Natural killer cell (primary cell): ENCODE data around the gene TCL1A. TPM values are rescaled to one million over a fixed set of nuclear protein-coding genes. Genes with fewer than 3 reads are reported as not detected.

Experiments used
- ATAC-seq, 3 donors: fragments of 150-1000 bp in 2 of 3; fragments of 200-7000 bp in 1 of 3; cut with Tn5 transposase; 1 replicate in 1 of 3; 2 replicates in 2 of 3; pipeline ENCODE4 v1.10.0; 2021; ENCODE audit warnings: mild to moderate bottlenecking in 2 of 3, moderate library complexity in 2 of 3
- DNase-seq, 2 donors: peaks; one replicate each; pipeline versions ENCODE4 v3.0.0 to v3.0.0-alpha.2; 2013 to 2021; ENCODE audit warnings: mixed read lengths in 1 of 2
- H3K27ac ChIP-seq: one replicate; pipeline ENCODE4 v1.5.1; 2013; ENCODE audit warnings: mild to moderate bottlenecking, low read length
- H3K27me3 ChIP-seq: one replicate; pipeline ENCODE4 v1.6.1; 2013; ENCODE audit warnings: low read length; ENCODE audit not compliant: control insufficient read depth, insufficient read depth
- H3K36me3 ChIP-seq: one replicate; pipeline ENCODE4 v1.6.1; 2013; ENCODE audit warnings: low read length; ENCODE audit not compliant: control insufficient read depth, insufficient read depth
- H3K4me1 ChIP-seq: one replicate; pipeline ENCODE4 v1.6.1; 2013; ENCODE audit warnings: low read length; ENCODE audit not compliant: control insufficient read depth, insufficient read depth
- H3K4me3 ChIP-seq: one replicate; pipeline ENCODE4 v1.5.1; 2013; ENCODE audit warnings: low read length
- H3K9me3 ChIP-seq: one replicate; pipeline ENCODE4 v1.6.1; 2013; ENCODE audit warnings: low read length; ENCODE audit not compliant: control insufficient read depth, insufficient read depth
- H3K27ac Mint-ChIP-seq, 2 donors: one replicate each; pipeline ENCODE4 v1.8.0; 2022; ENCODE audit warnings: mild to moderate bottlenecking in 2 of 2, mixed read lengths in 2 of 2, moderate library complexity in 1 of 2
- H3K27me3 Mint-ChIP-seq, 2 donors: one replicate each; pipeline ENCODE4 v1.8.0; 2022; ENCODE audit warnings: low read depth in 2 of 2, mixed read lengths in 2 of 2
- H3K36me3 Mint-ChIP-seq: one replicate; pipeline ENCODE4 v1.8.0; 2022; ENCODE audit warnings: mixed read lengths
- H3K4me1 Mint-ChIP-seq, 2 donors: one replicate each; pipeline ENCODE4 v1.8.0; 2022; ENCODE audit warnings: mixed read lengths in 2 of 2
- H3K4me3 Mint-ChIP-seq: one replicate; pipeline ENCODE4 v1.8.0; 2022; ENCODE audit warnings: mild to moderate bottlenecking, moderate library complexity, mixed read lengths
- H3K9me3 Mint-ChIP-seq, 2 donors: one replicate each; pipeline ENCODE4 v1.8.0; 2022; ENCODE audit warnings: mixed read lengths in 2 of 2
- WGBS: methylation state at CpG from one replicate; pipeline ENCODE4 v1.1.7; 2013; ENCODE audit warnings: missing lambda C conversion rate; ENCODE audit not compliant: insufficient coverage; 5-methylcytosine and 5-hydroxymethylcytosine counted together
- intact Hi-C: fragments of 100-400 bp; cut with micrococcal nuclease; formaldehyde crosslinking; loops from one replicate; pipeline ENCODE4 v1.14.2; 2022
- total RNA-seq, 4 donors: library from RNA; stranded (reverse); fragments of 120-200 nt in 1 of 4; gene quantifications; one replicate each; pipeline versions ENCODE4 v1.2.3 to v1.2.4, GENCODE V29; 2013 to 2022
- TF ChIP-seq, protein P1 (sequence below): fragments of 200-600 bp; IDR thresholded peaks from one replicate; pipeline ENCODE4 v1.8.0; 2022; ENCODE audit warnings: antibody characterized with exemption

Gene TCL1A
- total RNA-seq, 3 donors from 2014 or later (not counting 1 experiment from before 2014, with no cell fraction given), result 1.6 to 1.7 TPM; not detected in 1

GRCh38 chr14:95683793-95684192, 30.1 kb downstream of the TCL1A start:
- ATAC-seq, result peak in 1 of 3 donors; percentile 50
- 37% methylated on average over 4 of the region's 4 CpGs for WGBS
- no peaks in the 10 kb centered on the region for H3K36me3 ChIP-seq
- Mint-ChIP-seq H3K27me3 (no peaks in the 10 kb centered on the region), H3K4me3 (no peak overlapping the region), H3K4me1 (no peaks in the 10 kb centered on the region), H3K9me3 (no peaks in the 10 kb centered on the region), H3K36me3 (no peaks in the 10 kb centered on the region), H3K27ac (no peak overlapping the region)
- peak in 1 of 2 donors; percentile 58 for DNase-seq
- no peaks in the 10 kb centered on the region for H3K4me1 ChIP-seq
- intact Hi-C loops, result loop anchor here (1.0 to 10.0 kb wide), 2 partner anchors 122 to 239 kb away; no protein-coding TSS in a partner anchor
- no peaks in the 10 kb centered on the region for H3K27me3 ChIP-seq
- H3K4me3 ChIP-seq, result no peak overlapping the region
- no peaks in the 10 kb centered on the region for H3K9me3 ChIP-seq
- TF ChIP-seq, protein P1, sequence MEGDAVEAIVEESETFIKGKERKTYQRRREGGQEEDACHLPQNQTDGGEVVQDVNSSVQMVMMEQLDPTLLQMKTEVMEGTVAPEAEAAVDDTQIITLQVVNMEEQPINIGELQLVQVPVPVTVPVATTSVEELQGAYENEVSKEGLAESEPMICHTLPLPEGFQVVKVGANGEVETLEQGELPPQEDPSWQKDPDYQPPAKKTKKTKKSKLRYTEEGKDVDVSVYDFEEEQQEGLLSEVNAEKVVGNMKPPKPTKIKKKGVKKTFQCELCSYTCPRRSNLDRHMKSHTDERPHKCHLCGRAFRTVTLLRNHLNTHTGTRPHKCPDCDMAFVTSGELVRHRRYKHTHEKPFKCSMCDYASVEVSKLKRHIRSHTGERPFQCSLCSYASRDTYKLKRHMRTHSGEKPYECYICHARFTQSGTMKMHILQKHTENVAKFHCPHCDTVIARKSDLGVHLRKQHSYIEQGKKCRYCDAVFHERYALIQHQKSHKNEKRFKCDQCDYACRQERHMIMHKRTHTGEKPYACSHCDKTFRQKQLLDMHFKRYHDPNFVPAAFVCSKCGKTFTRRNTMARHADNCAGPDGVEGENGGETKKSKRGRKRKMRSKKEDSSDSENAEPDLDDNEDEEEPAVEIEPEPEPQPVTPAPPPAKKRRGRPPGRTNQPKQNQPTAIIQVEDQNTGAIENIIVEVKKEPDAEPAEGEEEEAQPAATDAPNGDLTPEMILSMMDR, result peak; percentile 40
- H3K27ac ChIP-seq, result no peak overlapping the region

DNA sequence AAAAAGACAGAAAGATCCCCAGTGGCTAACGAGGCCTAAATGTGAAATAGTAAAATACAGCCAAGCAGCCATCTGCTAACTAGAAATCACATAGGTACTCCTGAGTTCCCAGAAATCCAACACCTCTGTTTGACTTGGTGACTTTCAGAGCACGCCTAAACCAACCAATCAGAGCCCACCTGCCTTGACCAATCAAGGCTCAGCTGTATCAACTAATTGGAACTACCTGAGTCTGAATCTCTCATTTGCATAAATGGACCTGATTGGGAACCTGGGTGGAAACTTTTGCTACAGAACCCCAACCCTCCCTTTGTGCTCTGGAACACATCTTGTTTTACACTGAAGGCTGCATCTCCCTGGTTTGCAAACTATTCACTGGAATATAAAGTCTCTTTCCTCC, 32.8 kb downstream of the TCL1A start:
- no peaks in the 10 kb centered on the region for H3K4me1 Mint-ChIP-seq
- Histone ChIP-seq H3K27ac (no peak overlapping the region), H3K9me3 (no peaks in the 10 kb centered on the region), H3K36me3 (no peaks in the 10 kb centered on the region), H3K27me3 (no peaks in the 10 kb centered on the region), H3K4me1 (no peaks in the 10 kb centered on the region), H3K4me3 (no peak overlapping the region)
- H3K27me3 Mint-ChIP-seq, result peaks cover 0 to 2% of the 10 kb centered on the region in 2 donors
- H3K4me3 Mint-ChIP-seq, result no peak overlapping the region
- ATAC-seq (no peak), DNase-seq (no peak)
- no peaks in the 10 kb centered on the region for H3K36me3 Mint-ChIP-seq
- 69% methylated on average over 2 of the region's 2 CpGs for WGBS
- no peak overlapping the region for H3K27ac Mint-ChIP-seq
- TF ChIP-seq, protein P1, result no peak
- intact Hi-C loops, result loop anchor here (10.0 kb wide), 1 partner anchor 236 kb away; no protein-coding TSS in a partner anchor
- no peaks in the 10 kb centered on the region for H3K9me3 Mint-ChIP-seq

GRCh38 chr14:95679998-95680735, 33.8 kb downstream of the TCL1A start:
- no peak overlapping the region for H3K4me3 Mint-ChIP-seq
- H3K9me3 Mint-ChIP-seq, result no peaks in the 10 kb centered on the region
- H3K27ac Mint-ChIP-seq, result no peak overlapping the region
- 32% methylated on average over 8 of the region's 8 CpGs for WGBS
- no peaks in the 10 kb centered on the region for H3K9me3 ChIP-seq
- no peak overlapping the region for H3K4me3 ChIP-seq
- H3K27me3 Mint-ChIP-seq, result peaks cover 6% of the 10 kb centered on the region in 2 donors
- H3K27me3 ChIP-seq, result no peaks in the 10 kb centered on the region
- H3K4me1 ChIP-seq, result no peaks in the 10 kb centered on the region
- H3K36me3 ChIP-seq, result no peaks in the 10 kb centered on the region
- H3K4me1 Mint-ChIP-seq, result no peaks in the 10 kb centered on the region
- ATAC-seq (no peak), DNase-seq (no peak)
- intact Hi-C loops, result loop anchor here (10.0 kb wide), 1 partner anchor 235 kb away; no protein-coding TSS in a partner anchor
- no peak overlapping the region for H3K27ac ChIP-seq
- TF ChIP-seq, protein P1, result no peak
- no peaks in the 10 kb centered on the region for H3K36me3 Mint-ChIP-seq
